ENCODE data around the gene CSNK1A1L.
"Not testable (repeated sequence)": the region's sequence is repeated elsewhere in the genome, so short reads cannot be mapped to it uniquely, and the experiment has no call there.

CSNK1A1L gene

GRCh38 chr13:37056228-37056627, 49.2 kb downstream of the CSNK1A1L start:
- DNase-seq, result not testable (repeated sequence)

Data from stimulated activated CD8-positive, alpha-beta memory T cell treated with anti-CD3 and anti-CD28 coated beads, Interleukin-4, amount 100 ng/mL, for 48 hours (primary cell).